Osteoblast (primary cell): ENCODE data around the gene NLRP3. TPM values are rescaled to one million over a fixed set of nuclear protein-coding genes. Genes with fewer than 3 reads are reported as not detected.

ENCODE experiments used
- DNase-seq: peaks from one replicate; pipeline ENCODE4 v3.0.0; 2011; ENCODE audit warnings: low spot score, mixed read lengths; ENCODE audit not compliant: insufficient read length; ENCODE audit errors: missing footprints
- H2AFZ ChIP-seq: 2 replicates; pipeline ENCODE4 v1.6.0; 2011; ENCODE audit warnings: mild to moderate bottlenecking, low read length
- H3K27ac ChIP-seq: 2 replicates; pipeline ENCODE4 v1.5.1; 2011; ENCODE audit warnings: mild to moderate bottlenecking, low read depth, low read length, moderate library complexity
- H3K27me3 ChIP-seq: 2 replicates; pipeline ENCODE4 v1.6.0; 2012; ENCODE audit warnings: mild to moderate bottlenecking, control low read depth, inconsistent platforms, low read length, moderate library complexity; ENCODE audit not compliant: insufficient read depth
- H3K36me3 ChIP-seq: 2 replicates; pipeline ENCODE4 v1.5.1; 2011; ENCODE audit warnings: mild to moderate bottlenecking, low read length, control low read depth, moderate library complexity; ENCODE audit not compliant: insufficient read depth
- H3K4me1 ChIP-seq: 2 replicates; pipeline ENCODE4 v1.5.1; 2011; ENCODE audit warnings: mild to moderate bottlenecking, low read length, control low read depth, moderate library complexity; ENCODE audit not compliant: insufficient read depth
- H3K4me2 ChIP-seq: 2 replicates; pipeline ENCODE4 v1.6.0; 2011; ENCODE audit warnings: mild to moderate bottlenecking, low read length; ENCODE audit not compliant: insufficient read depth
- H3K4me3 ChIP-seq: fragments of 200-600 bp; sonication (generic); 3 replicates; pipeline ENCODE4 v1.5.1; 2012; ENCODE audit warnings: mild to moderate bottlenecking, low read length, inconsistent platforms; ENCODE audit not compliant: insufficient read depth
- H3K79me2 ChIP-seq: 2 replicates; pipeline ENCODE4 v1.6.0; 2012; ENCODE audit warnings: mild to moderate bottlenecking, low read length, control low read depth, inconsistent platforms; ENCODE audit not compliant: insufficient read depth
- H3K9me3 ChIP-seq: 2 replicates; pipeline ENCODE4 v1.5.1; 2011; ENCODE audit warnings: low read depth, low read length, control low read depth
- H4K20me1 ChIP-seq: 2 replicates; pipeline ENCODE4 v1.6.0; 2012; ENCODE audit warnings: mild to moderate bottlenecking, low read length, control low read depth; ENCODE audit not compliant: insufficient read depth
- CTCF ChIP-seq: IDR thresholded peaks from 2 replicates; pipeline ENCODE4 v1.5.1; 2011; ENCODE audit warnings: mild to moderate bottlenecking, low read depth, low read length, moderate library complexity; ENCODE audit errors: extremely low read depth
- total RNA-seq: library from RNA; depleted of rRNA; stranded (reverse); fragments of >200 nt; gene quantifications from 2 replicates; pipeline ENCODE4 v1.2.3, GENCODE V29; 2012

Gene NLRP3
- total RNA-seq, 1 donor: 0.36 TPM

GRCh38 chr1:247407180-247407616 lies 8.8 kb upstream of the NLRP3 start:
- Histone ChIP-seq H3K27ac (no peak overlapping the region), H4K20me1 (no peaks in the 10 kb centered on the region), H3K4me2 (no peak overlapping the region), H3K36me3 (no peaks in the 10 kb centered on the region), H3K4me3 (no peak overlapping the region), H2AFZ (peak overlapping the region; percentile 68), H3K9me3 (no peaks in the 10 kb centered on the region), H3K79me2 (no peaks in the 10 kb centered on the region), H3K27me3 (no peaks in the 10 kb centered on the region), H3K4me1 (no peaks in the 10 kb centered on the region)
- DNase-seq: no peak
- TF ChIP-seq CTCF: no peak

- DNase-seq: no peak
- TF ChIP-seq CTCF: no peak
Measured at GRCh38 chr1:247408100-247408499, 7.9 kb upstream of the NLRP3 start.

GRCh38 chr1:247409869-247410544 lies 6.0 kb upstream of the NLRP3 start:
- Histone ChIP-seq H3K4me2 (no peak overlapping the region), H3K79me2 (no peaks in the 10 kb centered on the region), H3K4me3 (no peak overlapping the region), H3K27ac (no peak overlapping the region), H3K4me1 (no peaks in the 10 kb centered on the region), H4K20me1 (no peaks in the 10 kb centered on the region), H3K36me3 (no peaks in the 10 kb centered on the region), H3K9me3 (no peaks in the 10 kb centered on the region), H2AFZ (peak overlapping the region; percentile 51), H3K27me3 (no peaks in the 10 kb centered on the region)
- no peak for DNase-seq
- TF ChIP-seq CTCF: no peak

More at GRCh38 chr1:247408100-247408499, 7.9 kb upstream of the NLRP3 start:
- Histone ChIP-seq H4K20me1 (no peaks in the 10 kb centered on the region), H3K4me2 (no peak overlapping the region), H3K4me3 (no peak overlapping the region), H2AFZ (no peak overlapping the region), H3K27ac (no peak overlapping the region), H3K9me3 (no peaks in the 10 kb centered on the region), H3K4me1 (no peaks in the 10 kb centered on the region), H3K36me3 (no peaks in the 10 kb centered on the region), H3K27me3 (no peaks in the 10 kb centered on the region), H3K79me2 (no peaks in the 10 kb centered on the region)

GRCh38 chr1:247411621-247412327 lies 4.2 kb upstream of the NLRP3 start:
- Histone ChIP-seq H3K9me3 (no peaks in the 10 kb centered on the region), H3K27ac (no peak overlapping the region)

More at GRCh38 chr1:247411621-247412327, 4.2 kb upstream of the NLRP3 start:
- no peak overlapping the region for H3K4me3 ChIP-seq
- H3K4me1 ChIP-seq: peaks cover 3% of the 10 kb centered on the region
- H3K27me3 ChIP-seq: no peaks in the 10 kb centered on the region
- no peak for DNase-seq
- H2AFZ ChIP-seq: no peak overlapping the region
- H4K20me1 ChIP-seq: no peaks in the 10 kb centered on the region
- no peaks in the 10 kb centered on the region for H3K79me2 ChIP-seq
- H3K36me3 ChIP-seq: no peaks in the 10 kb centered on the region
- H3K4me2 ChIP-seq: no peak overlapping the region
- TF ChIP-seq CTCF: no peak
